GM10266 (cell line): ENCODE measurements around the gene SENP1.

Source experiments
- DNase-seq: peaks from one replicate; pipeline ENCODE4 v3.0.0; 2012; ENCODE audit errors: extremely low spot score
- TF ChIP-seq, protein P1 (sequence below): IDR thresholded peaks from 2 replicates; pipeline ENCODE4 v1.5.1; 2012; ENCODE audit warnings: mild to moderate bottlenecking, low read depth; ENCODE audit not compliant: control insufficient read depth, insufficient read depth; ENCODE audit errors: missing control alignments

Gene SENP1

DNA sequence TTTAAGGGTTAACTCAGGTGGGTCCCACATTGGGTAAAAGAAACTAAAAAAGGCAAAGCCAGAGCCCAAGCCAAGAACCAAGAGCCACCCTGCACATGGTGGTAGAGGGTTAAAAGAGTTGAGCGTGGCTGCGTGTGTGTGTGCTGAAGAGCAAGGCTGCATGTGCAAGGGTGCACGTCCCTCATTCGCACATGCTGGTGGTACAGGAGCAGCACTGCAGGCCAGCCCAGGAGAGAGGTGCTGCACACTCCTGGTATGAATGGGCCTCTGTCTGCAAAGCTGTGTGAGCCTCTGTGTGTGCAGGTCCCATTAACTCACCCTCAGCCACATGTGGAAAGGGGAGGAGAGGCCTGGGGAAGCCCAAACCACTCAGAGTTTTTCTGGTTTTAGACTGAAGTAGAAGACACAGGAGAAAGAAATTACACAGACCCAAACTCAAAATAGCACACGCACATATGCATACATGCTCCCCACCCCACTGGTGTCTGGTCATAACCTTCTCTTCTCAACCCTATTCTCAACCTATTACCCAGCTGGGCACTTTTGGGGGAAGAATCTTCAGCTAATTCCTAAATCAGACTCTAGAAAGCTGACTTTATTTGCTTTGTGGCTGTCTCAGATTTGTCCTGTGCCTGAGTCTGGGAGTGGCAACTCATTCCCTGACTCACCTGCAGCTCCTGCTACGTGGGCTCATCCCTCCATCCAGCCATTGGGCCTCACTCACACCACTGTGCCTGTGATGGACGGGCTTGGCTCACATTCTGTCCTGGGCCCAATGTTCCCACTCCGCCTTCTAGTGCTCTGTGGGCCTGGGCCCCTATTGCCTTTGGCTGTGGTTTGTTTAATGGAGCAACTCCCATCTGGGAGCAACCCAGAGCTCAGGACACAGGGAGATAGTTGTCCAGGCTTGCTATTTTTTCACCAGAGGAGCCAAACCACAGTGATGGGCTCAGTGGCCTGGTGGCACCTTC, 70.8 kb downstream of the SENP1 start:
- DNase-seq: no peak

DNA sequence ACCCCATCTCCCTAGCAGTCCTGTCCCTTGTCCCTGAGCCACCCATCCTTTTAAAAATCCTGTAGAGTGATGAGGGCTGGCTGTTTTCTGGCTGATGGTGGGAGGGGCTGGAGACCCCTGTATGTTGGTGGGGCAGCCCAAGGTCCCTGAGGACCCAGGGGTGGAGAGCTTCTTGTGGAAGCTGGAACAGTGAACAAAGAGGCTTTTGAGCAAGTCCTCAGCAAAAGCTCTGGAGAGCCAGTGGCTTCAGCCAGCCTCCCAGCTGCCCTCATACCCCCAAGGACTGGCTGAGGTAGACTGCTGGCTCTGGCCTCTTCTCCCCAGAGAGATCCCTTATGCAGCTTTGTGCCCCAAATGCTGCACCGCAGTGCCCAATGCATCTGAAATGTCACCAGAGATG, 72.4 kb downstream of the SENP1 start:
- DNase-seq: no peak

More for the DNA sequence above, 70.8 kb downstream of the SENP1 start:
- TF ChIP-seq, protein P1, sequence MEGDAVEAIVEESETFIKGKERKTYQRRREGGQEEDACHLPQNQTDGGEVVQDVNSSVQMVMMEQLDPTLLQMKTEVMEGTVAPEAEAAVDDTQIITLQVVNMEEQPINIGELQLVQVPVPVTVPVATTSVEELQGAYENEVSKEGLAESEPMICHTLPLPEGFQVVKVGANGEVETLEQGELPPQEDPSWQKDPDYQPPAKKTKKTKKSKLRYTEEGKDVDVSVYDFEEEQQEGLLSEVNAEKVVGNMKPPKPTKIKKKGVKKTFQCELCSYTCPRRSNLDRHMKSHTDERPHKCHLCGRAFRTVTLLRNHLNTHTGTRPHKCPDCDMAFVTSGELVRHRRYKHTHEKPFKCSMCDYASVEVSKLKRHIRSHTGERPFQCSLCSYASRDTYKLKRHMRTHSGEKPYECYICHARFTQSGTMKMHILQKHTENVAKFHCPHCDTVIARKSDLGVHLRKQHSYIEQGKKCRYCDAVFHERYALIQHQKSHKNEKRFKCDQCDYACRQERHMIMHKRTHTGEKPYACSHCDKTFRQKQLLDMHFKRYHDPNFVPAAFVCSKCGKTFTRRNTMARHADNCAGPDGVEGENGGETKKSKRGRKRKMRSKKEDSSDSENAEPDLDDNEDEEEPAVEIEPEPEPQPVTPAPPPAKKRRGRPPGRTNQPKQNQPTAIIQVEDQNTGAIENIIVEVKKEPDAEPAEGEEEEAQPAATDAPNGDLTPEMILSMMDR: no peak

DNA sequence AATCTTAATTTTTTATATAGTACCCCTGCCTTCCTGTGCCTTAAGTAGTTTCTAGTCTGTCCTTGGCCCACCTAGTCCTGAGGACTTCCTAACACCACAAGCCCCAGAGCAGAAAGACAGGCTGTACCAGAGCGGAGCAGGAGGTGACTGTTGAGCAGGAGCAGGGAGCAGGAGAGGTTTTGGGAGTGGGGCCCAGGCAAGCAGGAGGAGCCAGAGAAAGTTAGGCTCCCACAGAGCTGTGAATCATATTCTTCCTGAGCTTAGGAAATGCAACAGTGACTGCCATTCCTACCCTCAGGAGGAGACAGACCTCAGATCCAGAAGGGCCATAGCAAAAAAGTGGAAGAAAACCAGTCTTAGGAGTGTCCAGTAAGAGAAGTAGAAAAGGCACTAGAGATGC, 73.3 kb downstream of the SENP1 start:
- no peak for DNase-seq
- TF ChIP-seq, protein P1: no peak

More for the DNA sequence above, 72.4 kb downstream of the SENP1 start:
- TF ChIP-seq, protein P1: no peak

DNA sequence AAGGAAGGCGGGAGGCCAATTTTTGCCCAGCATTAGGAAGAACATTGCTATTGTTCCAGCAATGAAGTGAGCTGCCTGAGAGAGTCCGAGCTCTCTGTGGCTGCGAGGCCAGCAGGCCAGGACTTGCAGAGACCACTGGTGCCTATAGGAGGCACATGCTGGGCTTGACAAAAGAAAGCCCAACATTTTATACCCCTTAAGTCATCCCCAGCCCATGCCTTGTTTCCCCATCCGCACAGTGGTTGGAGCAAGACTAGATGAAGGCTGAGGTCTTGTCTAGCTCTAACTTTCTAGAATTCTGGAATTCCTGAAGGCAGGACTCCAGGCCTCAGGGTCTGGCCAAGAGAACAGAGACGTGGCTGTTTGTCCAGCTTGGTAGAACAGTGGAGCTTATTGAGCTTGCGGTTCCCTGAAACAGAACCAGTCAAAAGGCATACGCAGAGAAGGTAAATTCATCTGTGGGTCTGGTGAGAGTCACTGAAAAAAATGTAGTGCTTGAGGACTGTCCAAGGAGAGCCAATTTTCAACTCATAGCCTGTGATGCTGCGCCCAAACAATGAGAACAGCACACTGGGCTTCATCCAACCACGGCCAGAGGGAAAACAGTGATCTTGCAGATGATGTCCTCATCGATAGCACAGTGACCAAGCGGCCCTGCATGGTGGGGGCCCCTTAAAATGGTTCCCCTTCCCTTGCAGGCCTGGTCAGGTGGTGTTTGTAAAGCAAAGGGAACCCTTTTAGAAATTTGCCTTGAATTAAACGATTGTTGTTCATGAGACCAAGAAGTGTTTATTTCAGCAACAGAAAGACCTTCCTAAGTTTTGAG, 74.5 kb downstream of the SENP1 start:
- TF ChIP-seq, protein P1: no peak
- no peak for DNase-seq

DNA sequence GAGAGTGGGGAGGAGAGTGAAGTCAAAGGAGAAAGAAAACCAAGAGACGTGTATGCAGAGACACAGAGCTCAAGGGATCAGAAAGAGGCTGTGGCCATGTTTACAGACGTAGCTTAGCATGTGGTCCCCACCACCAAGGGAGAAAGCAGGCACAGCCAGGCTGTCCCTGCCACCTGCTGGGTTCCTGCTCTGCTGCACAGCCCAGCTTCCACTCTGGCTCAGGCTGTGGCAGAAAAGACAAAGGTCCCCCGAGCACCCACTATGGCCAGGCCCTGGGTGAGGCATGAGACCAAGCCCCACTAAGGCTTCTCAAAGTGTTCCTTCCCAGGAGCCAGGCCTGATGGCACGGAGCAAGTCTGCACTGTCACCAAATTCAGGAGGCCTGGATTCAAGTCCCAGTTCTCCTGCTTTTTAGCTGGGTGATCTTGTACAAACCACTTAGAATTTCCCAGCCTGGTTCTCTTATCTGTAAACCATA, 75.7 kb downstream of the SENP1 start:
- TF ChIP-seq, protein P1: no peak
- DNase-seq: no peak

DNA sequence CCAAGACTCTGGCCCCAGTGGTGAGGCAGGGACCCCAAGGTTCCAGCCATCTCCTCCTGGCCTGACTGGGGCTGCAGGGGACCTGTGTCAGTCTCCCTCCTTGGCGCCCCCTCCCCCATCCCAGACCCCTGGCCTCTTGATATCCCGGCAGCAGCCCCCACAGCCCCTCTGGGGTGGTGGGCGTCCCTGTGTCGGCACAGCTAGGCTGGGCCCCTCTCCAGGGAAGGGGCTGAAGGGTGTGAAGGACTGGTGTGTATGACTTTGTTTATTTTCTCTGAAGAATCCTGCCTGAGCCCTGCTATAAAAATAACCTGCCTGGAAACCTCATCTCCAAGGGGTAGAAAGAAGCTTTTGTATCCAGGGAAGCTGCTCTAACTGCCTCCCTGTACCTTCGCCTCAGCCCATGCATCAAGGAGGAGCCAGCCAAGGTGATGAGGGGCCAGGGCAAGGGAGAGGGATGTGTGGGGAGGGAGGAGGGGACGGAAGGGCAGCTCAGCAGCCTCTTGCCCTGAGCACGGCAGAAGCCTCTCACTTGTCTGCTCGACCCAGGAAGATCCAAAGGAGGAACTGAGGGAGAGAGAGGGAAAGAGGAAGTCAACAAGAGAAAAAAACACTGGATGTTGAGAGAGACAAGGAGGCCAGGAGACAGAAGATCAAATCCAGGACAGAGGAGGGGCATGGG, 76.2 kb downstream of the SENP1 start:
- DNase-seq: no peak
- TF ChIP-seq, protein P1: no peak
